Measurements from ENCODE around the gene FCMR. TPM values are rescaled to one million over a fixed set of nuclear protein-coding genes. Genes with fewer than 3 reads are reported as not detected.

FCMR gene
- total RNA-seq, 1 donor = 1.3 TPM

DNA sequence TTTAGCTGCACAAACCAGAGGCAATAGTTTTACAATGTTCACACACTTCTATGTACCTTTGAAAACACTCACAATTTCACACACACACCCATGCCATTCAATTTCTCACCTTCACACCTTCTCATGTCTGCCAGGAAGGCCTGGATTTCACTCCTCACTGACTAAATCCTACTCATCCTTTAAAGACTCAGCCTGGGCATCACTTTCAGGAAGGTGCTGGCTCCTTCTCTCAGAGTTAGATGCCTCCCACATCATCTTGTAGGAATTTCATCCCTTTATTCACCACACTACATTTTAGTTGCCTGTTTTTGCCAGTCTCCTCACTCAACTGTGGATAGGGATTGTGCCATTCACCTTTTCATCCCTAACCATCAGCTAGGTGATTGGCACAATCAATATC, 54.0 kb downstream of the FCMR start:
- no peak for DNase-seq (ENCODE audit: low read depth)
- TF ChIP-seq, protein P1, sequence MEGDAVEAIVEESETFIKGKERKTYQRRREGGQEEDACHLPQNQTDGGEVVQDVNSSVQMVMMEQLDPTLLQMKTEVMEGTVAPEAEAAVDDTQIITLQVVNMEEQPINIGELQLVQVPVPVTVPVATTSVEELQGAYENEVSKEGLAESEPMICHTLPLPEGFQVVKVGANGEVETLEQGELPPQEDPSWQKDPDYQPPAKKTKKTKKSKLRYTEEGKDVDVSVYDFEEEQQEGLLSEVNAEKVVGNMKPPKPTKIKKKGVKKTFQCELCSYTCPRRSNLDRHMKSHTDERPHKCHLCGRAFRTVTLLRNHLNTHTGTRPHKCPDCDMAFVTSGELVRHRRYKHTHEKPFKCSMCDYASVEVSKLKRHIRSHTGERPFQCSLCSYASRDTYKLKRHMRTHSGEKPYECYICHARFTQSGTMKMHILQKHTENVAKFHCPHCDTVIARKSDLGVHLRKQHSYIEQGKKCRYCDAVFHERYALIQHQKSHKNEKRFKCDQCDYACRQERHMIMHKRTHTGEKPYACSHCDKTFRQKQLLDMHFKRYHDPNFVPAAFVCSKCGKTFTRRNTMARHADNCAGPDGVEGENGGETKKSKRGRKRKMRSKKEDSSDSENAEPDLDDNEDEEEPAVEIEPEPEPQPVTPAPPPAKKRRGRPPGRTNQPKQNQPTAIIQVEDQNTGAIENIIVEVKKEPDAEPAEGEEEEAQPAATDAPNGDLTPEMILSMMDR (IDR thresholded peaks at IDR 0.05; ENCODE audit: insufficient read depth, low read depth, low read length) = no peak

GRCh38 chr1:206867239-206867638, 54.5 kb downstream of the FCMR start:
- DNase-seq (ENCODE audit: low read depth) = no peak
- H3K4me3 ChIP-seq (ENCODE audit: low read depth, low read length) = no peak overlapping the region
- TF ChIP-seq, protein P1 (IDR thresholded peaks at IDR 0.05; ENCODE audit: insufficient read depth, low read depth, low read length) = no peak

More for the DNA sequence above, 54.0 kb downstream of the FCMR start:
- H3K4me3 ChIP-seq (ENCODE audit: low read depth, low read length) = no peak overlapping the region

DNA sequence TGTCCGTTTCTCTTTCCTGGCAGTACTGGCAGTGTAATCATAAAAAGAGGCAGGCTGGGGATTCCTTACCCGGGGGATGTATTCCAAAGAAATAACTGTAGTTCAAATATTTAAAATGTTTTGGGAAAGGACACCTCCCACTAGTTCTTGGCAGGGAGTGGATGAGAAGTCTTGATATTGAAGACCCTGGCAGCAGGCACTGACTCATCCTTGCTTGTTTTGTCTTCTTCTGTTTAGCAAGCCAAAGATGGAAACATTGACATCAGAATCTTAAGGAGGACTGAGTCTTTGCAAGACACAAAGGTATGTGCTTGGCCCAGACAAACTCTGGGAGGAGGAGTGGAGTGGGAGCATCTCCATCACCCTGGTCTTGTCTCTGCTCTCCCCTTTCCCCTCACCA, 55.7 kb downstream of the FCMR start:
- DNase-seq (ENCODE audit: low read depth) = peak; percentile 83
- H3K4me3 ChIP-seq (ENCODE audit: low read depth, low read length) = no peak overlapping the region
- TF ChIP-seq, protein P1 (IDR thresholded peaks at IDR 0.05; ENCODE audit: insufficient read depth, low read depth, low read length) = no peak

- TF ChIP-seq, protein P1 (IDR thresholded peaks at IDR 0.05; ENCODE audit: insufficient read depth, low read depth, low read length) = peak; percentile 97
- peak; percentile 89 for DNase-seq (ENCODE audit: low read depth)
- H3K4me3 ChIP-seq (ENCODE audit: low read depth, low read length) = no peak within 1 kb of the TSS
Observed at GRCh38 chr1:206864939-206865671, 56.6 kb downstream of the FCMR start, which contains the start of gene IL20. Gene IL20 (plus strand): TSS chr1:206865623. CDS start chr1:206865853, 230 bp downstream.

DNA sequence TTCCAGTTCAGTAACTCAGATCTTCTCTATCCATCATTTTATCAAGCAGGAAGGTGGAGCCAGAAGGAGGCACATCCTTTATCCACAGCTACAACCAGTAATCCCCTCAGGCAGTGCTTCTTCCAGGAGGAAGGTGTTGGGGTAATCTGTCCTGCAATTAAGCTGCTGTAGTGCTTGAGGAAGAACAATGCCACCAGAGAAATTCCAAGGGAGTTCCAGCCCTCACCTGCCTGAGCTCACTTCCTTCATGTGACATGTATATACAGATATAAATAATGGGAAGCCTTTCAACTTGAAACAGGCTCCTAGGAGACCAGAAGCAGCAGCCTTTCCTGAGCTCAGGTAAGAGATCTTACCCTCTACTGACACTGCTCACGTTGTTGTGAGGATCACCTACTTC, 58.5 kb downstream of the FCMR start:
- DNase-seq (ENCODE audit: low read depth) = no peak
- TF ChIP-seq, protein P1 (IDR thresholded peaks at IDR 0.05; ENCODE audit: insufficient read depth, low read depth, low read length) = no peak

DNA sequence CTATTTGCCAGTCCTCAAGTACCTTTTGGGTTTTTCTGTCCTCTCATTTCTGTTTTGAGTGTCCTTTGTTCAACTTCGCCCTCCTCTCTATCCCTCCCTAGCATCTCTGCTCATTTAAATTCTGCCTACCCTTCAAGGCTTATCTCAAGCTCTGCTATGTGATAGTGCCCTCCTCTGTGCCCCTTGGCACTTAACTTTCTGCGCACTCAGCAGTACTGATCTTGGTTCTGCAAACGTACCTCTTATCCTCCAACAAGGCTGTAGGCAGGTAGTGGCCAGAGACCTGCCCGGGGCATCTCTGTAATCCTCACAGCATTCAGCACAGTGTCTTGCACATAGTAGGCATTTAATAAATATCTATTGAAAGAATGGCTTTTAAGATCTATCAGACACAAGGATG, 61.6 kb downstream of the FCMR start:
- no peak overlapping the region for H3K4me3 ChIP-seq (ENCODE audit: low read depth, low read length)
- TF ChIP-seq, protein P1 (IDR thresholded peaks at IDR 0.05; ENCODE audit: insufficient read depth, low read depth, low read length) = no peak
- no peak for DNase-seq (ENCODE audit: low read depth)

More for the DNA sequence above, 58.5 kb downstream of the FCMR start:
- H3K4me3 ChIP-seq (ENCODE audit: low read depth, low read length) = no peak overlapping the region
